Left lung (tissue), 10 donors: ENCODE results near the gene ZFP28. TPM values are rescaled to one million over a fixed set of nuclear protein-coding genes. Genes with fewer than 3 reads are reported as not detected.

Source experiments
- ATAC-seq: fragments of 200-7000 bp; cut with Tn5 transposase; one replicate; pipeline ENCODE4 v1.9.1; 2020; ENCODE audit warnings: moderate library complexity
- DNase-seq, 4 donors: peaks; one replicate each; pipeline ENCODE4 v3.0.0-alpha.2; 2013 to 2020
- H3K27ac ChIP-seq, 2 donors: fragments of 200-600 bp; sonication (generic) in 1 of 2; one replicate each; pipeline versions ENCODE4 v1.5.0 to v1.8.0; 2020 to 2021
- H3K27me3 ChIP-seq, 2 donors: fragments of 200-600 bp; sonication (generic) in 1 of 2; one replicate each; pipeline versions ENCODE4 v1.5.0 to v1.8.0; 2020 to 2021
- H3K36me3 ChIP-seq, 2 donors: fragments of 200-600 bp; sonication (generic) in 1 of 2; one replicate each; pipeline versions ENCODE4 v1.5.0 to v1.8.0; 2020 to 2021
- H3K4me1 ChIP-seq, 2 donors: fragments of 200-600 bp; one replicate each; pipeline ENCODE4 v1.8.0; 2021
- H3K4me3 ChIP-seq, 2 donors: fragments of 200-600 bp; sonication (generic) in 1 of 2; one replicate each; pipeline versions ENCODE4 v1.5.0 to v1.8.0; 2020 to 2021; ENCODE audit warnings: mild to moderate bottlenecking in 1 of 2
- H3K9me3 ChIP-seq, 2 donors: fragments of 200-600 bp; sonication (generic) in 1 of 2; one replicate each; pipeline versions ENCODE4 v1.5.0 to v1.8.0; 2020 to 2021
- CTCF ChIP-seq, 2 donors: fragments of 200-600 bp; sonication (generic) in 1 of 2; IDR thresholded peaks; one replicate each; pipeline versions ENCODE4 v1.5.0 to v1.8.0; 2021; ENCODE audit warnings: antibody characterized with exemption in 2 of 2
- intact Hi-C, 2 donors: fragments of 100-400 bp; cut with DNase I; formaldehyde crosslinking; loops; one replicate each; pipeline versions ENCODE4 v1.11.2 to v1.14.2; 2022
- polyA plus RNA-seq, 6 donors: library from polyadenylated mRNA; unstranded; fragments of 120-200 nt; gene quantifications; one replicate each; pipeline ENCODE4 v1.2.1, GENCODE V29; 2013; ENCODE audit not compliant: insufficient read length in 6 of 6
- total RNA-seq, 2 donors: library from RNA; stranded (reverse); fragmentation: NEBNext Ultra II Directional; extraction: Animal tissue kit (Norgen Biotek cat#: 25700); gene quantifications; one replicate each; pipeline ENCODE4 v1.2.1, GENCODE V29; 2021
- donor health status: DM: no; HTN: yes; CAD: no.
- donor health status: DM: no; HTN: no; CAD: no.

ZFP28 gene
- total and polyA plus RNA-seq, 8 donors: 6.3 to 17.1 (median 14.8) TPM

- Histone ChIP-seq H3K9me3 (peaks cover 11 to 98% of the 10 kb centered on the region in 2 donors), H3K36me3 (peaks cover 3 to 91% of the 10 kb centered on the region in 2 donors)
- no peak for ATAC-seq
Observed at GRCh38 chr19:56572589-56572988, 33.8 kb downstream of the ZFP28 start.

GRCh38 chr19:56573914-56574313 lies 35.2 kb downstream of the ZFP28 start:
- no peak overlapping the region for H3K4me3 ChIP-seq
- intact Hi-C loops: no loop called here
- no peak overlapping the region for H3K27ac ChIP-seq
- no peak for DNase-seq
- H3K4me1 ChIP-seq: no peaks in the 10 kb centered on the region
- TF ChIP-seq CTCF (IDR thresholded peaks at IDR 0.05): no peak
- H3K9me3 ChIP-seq: peaks cover 18 to 100% of the 10 kb centered on the region in 2 donors
- peaks cover 3 to 92% of the 10 kb centered on the region in 2 donors for H3K36me3 ChIP-seq
- no peak for ATAC-seq
- no peaks in the 10 kb centered on the region for H3K27me3 ChIP-seq

More at GRCh38 chr19:56572589-56572988, 33.8 kb downstream of the ZFP28 start:
- Histone ChIP-seq H3K4me1 (peaks cover 0 to 9% of the 10 kb centered on the region in 2 donors), H3K27me3 (no peaks in the 10 kb centered on the region), H3K4me3 (no peak overlapping the region), H3K27ac (no peak overlapping the region)
- DNase-seq: no peak
- intact Hi-C loops: no loop called here
- TF ChIP-seq CTCF (IDR thresholded peaks at IDR 0.05): no peak

- ATAC-seq: no peak
- Histone ChIP-seq H3K27me3 (no peaks in the 10 kb centered on the region), H3K36me3 (peaks cover 3 to 53% of the 10 kb centered on the region in 2 donors), H3K27ac (no peak overlapping the region), H3K4me3 (no peak overlapping the region), H3K4me1 (no peaks in the 10 kb centered on the region), H3K9me3 (peaks cover 29 to 100% of the 10 kb centered on the region in 2 donors)
- DNase-seq: no peak
- intact Hi-C loops: no loop called here
- no peak for TF ChIP-seq CTCF (IDR thresholded peaks at IDR 0.05)
Observed at GRCh38 chr19:56577719-56578602, 39.2 kb downstream of the ZFP28 start.

GRCh38 chr19:56594446-56594782 lies 55.7 kb downstream of the ZFP28 start:
- Histone ChIP-seq H3K4me1 (peaks cover 4 to 14% of the 10 kb centered on the region in 2 donors), H3K9me3 (peaks cover 0 to 49% of the 10 kb centered on the region in 2 donors), H3K27me3 (no peaks in the 10 kb centered on the region), H3K36me3 (peaks cover 0 to 9% of the 10 kb centered on the region in 2 donors), H3K4me3 (peak overlapping the region in 1 of 2 donors; percentile 86), H3K27ac (no peak overlapping the region)
- DNase-seq: no peak
- no peak for ATAC-seq
- TF ChIP-seq CTCF (IDR thresholded peaks at IDR 0.05): no peak
- intact Hi-C loops: no loop called here

GRCh38 chr19:56594783-56595547 lies 56.2 kb downstream of the ZFP28 start, which contains the start of gene ZNF71:
ZNF71 (plus strand) TSS chr19:56595302; CDS start chr19:56601559, 6,257 bp downstream.
- Histone ChIP-seq H3K27me3 (no peaks in the 10 kb centered on the region), H3K9me3 (peaks cover 0 to 45% of the 10 kb centered on the region in 2 donors), H3K36me3 (peaks cover 0 to 9% of the 10 kb centered on the region in 2 donors), H3K4me3 (peak within 1 kb of the TSS; percentile 58 to 86), H3K4me1 (peaks cover 4 to 14% of the 10 kb centered on the region in 2 donors), H3K27ac (peak within 1 kb of the TSS in 1 of 2 donors; percentile 64)
- DNase-seq (peak; percentile 85 to 95 (median 91)), ATAC-seq (peak; percentile 99)
- no peak for TF ChIP-seq CTCF (IDR thresholded peaks at IDR 0.05)
- intact Hi-C loops: no loop called here
